Measurements from ENCODE around the gene IKBKG. TPM values are rescaled to one million over a fixed set of nuclear protein-coding genes. Genes with fewer than 3 reads are reported as not detected.
A peak's percentile ranks its signal among the peaks of the same experiment; 100 is the strongest.

Gene IKBKG
- total RNA-seq, 2 donors from 2014 or later: 9.9 to 11.9 TPM

DNA sequence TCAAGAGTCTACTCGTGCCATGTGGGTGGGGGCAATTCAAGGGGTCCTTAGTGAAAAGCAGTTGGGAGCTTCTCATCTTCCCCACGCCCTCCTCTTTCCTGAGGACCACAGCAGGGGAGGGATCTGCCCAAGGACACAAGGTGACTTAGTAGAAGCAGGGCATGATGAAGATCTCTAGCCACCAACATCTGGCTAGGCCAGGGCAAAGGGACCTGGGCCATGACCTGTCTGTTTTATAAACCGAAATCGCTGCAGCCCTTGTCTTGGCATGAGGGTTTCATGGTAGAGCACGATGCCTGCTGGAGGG is 5.9 kb upstream of the IKBKG start:
- Histone ChIP-seq H3K9me3 (no peaks in the 10 kb centered on the region), H3K4me3 (no peak overlapping the region), H3K27ac (peak overlapping the region in 2 of 4 donors; percentile 55 to 67), H3K4me1 (peaks cover 16% of the 10 kb centered on the region), H3K27me3 (no peaks in the 10 kb centered on the region), H3K36me3 (replicated peaks in 1 of 2; ENCODE audit: insufficient read depth in 1 of 2, low read depth in 2 of 2) (no peaks in the 10 kb centered on the region)
- no peak for DNase-seq
- no peak for TF ChIP-seq POLR2A (IDR thresholded peaks at IDR 0.05)
- TF ChIP-seq, protein P1, sequence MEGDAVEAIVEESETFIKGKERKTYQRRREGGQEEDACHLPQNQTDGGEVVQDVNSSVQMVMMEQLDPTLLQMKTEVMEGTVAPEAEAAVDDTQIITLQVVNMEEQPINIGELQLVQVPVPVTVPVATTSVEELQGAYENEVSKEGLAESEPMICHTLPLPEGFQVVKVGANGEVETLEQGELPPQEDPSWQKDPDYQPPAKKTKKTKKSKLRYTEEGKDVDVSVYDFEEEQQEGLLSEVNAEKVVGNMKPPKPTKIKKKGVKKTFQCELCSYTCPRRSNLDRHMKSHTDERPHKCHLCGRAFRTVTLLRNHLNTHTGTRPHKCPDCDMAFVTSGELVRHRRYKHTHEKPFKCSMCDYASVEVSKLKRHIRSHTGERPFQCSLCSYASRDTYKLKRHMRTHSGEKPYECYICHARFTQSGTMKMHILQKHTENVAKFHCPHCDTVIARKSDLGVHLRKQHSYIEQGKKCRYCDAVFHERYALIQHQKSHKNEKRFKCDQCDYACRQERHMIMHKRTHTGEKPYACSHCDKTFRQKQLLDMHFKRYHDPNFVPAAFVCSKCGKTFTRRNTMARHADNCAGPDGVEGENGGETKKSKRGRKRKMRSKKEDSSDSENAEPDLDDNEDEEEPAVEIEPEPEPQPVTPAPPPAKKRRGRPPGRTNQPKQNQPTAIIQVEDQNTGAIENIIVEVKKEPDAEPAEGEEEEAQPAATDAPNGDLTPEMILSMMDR (IDR thresholded peaks at IDR 0.05): no peak
- no peak for ATAC-seq
- WGBS, 2 donors: 79 to 83% methylated on average over 2 to 4 of the region's 5 CpGs
- intact Hi-C loops (cut with DNase I): no loop called here

DNA sequence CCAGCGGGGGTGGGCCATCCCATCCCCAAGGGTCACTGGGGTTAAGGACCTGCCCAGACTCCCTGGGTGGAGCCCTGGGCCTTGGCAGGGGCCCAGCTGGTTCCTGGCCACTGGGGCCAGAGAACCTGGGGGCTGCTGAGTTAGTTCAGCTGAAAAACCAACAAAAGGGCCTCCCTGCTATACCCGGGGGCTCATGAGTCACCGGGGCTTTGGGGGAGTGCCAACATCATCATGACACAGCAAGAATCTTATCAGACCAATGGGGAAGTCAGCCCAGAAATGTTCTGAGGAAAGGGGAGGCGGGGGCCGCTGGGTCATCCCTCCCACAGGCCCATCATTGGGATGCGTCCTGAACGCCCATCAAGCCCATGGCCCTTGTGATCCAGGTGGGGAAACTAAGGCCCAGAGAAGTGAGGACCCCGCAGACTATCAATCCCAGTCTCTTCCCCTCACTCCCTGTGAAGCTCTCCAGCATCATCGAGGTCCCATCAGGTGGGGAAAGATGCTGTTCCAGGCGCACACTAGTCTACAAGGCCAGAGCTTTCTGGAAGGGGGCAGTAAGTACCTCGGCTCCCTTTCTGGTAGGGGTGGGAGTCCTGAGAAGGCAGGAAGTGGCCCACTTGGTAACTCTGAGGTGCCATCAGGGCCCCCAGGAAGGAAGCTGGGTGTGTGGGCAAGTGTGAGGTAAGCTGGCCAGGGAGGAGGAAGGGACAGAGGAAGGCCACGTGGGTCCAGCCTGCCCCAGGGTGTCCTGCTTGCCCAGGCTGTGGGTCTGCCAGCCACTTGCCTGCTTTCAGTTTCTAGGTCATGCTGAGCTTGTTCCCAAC is 5.3 kb upstream of the IKBKG start:
- H3K36me3 ChIP-seq (replicated peaks in 1 of 2; ENCODE audit: insufficient read depth in 1 of 2, low read depth in 2 of 2): no peaks in the 10 kb centered on the region
- no peak for TF ChIP-seq POLR2A (IDR thresholded peaks at IDR 0.05)
- TF ChIP-seq, protein P1 (IDR thresholded peaks at IDR 0.05): no peak
- no peaks in the 10 kb centered on the region for H3K9me3 ChIP-seq
- 73 to 83% methylated on average over 4 to 5 of the region's 12 CpGs for WGBS, 2 donors
- peaks cover 16% of the 10 kb centered on the region for H3K4me1 ChIP-seq
- DNase-seq (peak; percentile 58 to 76 (median 65)), ATAC-seq (peak; percentile 34)
- no peak overlapping the region for H3K4me3 ChIP-seq
- intact Hi-C loops (cut with DNase I): no loop called here
- peak overlapping the region in 2 of 4 donors; percentile 55 to 67 for H3K27ac ChIP-seq
- H3K27me3 ChIP-seq: no peaks in the 10 kb centered on the region

DNA sequence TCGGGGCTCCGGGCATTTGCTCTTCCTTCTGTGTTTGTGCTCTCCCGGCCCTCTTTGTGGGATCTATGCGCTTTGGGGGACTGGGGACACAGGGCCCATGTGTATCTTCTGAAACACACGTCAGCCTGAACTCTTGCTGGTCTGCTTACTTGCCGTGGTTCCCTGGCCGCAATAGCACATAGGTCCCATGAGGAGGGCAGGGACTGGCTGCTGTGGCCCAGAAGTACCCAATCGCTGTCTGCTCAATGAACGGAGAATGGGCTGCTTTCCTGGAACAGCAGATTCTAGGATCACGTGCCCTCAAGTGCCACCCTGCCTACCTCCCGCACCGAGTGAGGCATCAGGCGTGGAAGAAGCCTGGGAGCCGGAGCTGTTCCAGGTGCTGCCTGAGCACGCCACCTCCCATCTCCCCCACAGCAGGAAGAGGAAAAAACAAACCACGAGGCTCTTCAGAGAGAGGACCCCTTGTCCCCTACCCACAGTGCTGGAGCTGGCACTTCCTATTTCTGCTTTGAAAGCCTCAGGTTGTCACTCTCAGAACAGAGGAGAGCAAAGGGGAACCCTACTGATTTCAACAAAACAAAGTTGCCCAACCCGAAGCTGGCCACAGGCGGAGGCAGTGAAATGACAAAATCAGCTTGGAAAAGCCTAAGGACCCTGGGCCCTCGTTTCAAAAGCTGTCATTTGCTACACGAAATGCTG is 4.5 kb upstream of the IKBKG start:
- TF ChIP-seq, protein P1 (IDR thresholded peaks at IDR 0.05): no peak
- TF ChIP-seq POLR2A (IDR thresholded peaks at IDR 0.05): no peak
- H3K36me3 ChIP-seq (replicated peaks in 1 of 2; ENCODE audit: insufficient read depth in 1 of 2, low read depth in 2 of 2): no peaks in the 10 kb centered on the region
- peak overlapping the region in 2 of 4 donors; percentile 55 to 67 for H3K27ac ChIP-seq
- no peaks in the 10 kb centered on the region for H3K27me3 ChIP-seq
- no peak for ATAC-seq
- H3K4me3 ChIP-seq: no peak overlapping the region
- WGBS, 2 donors: 75 to 92% methylated on average over 4 to 13 of the region's 20 CpGs
- intact Hi-C loops (cut with DNase I): no loop called here
- peak in 1 of 4 donors; percentile 41 for DNase-seq
- H3K9me3 ChIP-seq: no peaks in the 10 kb centered on the region
- peaks cover 16% of the 10 kb centered on the region for H3K4me1 ChIP-seq

DNA sequence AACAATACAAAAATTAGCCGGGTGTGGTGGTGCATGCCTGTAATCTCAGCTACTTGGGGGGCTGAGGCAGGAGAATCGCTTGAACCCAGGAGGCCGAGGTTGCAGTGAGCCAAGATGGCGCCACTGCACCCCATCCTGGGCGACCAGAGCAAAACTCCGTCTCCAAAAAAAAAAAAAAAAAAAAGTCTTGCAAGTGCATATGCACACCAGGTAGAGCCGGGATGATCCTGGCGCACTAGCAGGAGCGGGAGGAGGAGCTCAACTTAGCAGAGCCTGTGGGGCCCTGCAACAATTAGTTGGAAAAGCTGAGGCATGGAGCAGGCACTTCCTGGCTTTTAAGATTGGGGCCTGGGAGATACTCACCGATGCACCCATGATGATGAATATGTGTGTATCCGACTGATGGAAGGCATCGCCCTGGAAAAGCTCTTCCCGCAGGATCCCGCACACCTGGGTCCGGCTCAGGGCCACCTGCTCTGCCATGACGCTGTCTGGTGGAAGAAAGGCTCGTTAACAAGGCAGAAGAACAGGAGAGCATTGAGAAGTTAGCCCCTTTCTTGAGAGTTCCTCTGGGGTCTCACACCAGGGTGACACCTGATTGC is 1.6 kb upstream of the IKBKG start:
- ATAC-seq (no peak), DNase-seq (no peak)
- no peak for TF ChIP-seq POLR2A (IDR thresholded peaks at IDR 0.05)
- TF ChIP-seq, protein P1 (IDR thresholded peaks at IDR 0.05): no peak
- H3K4me1 ChIP-seq: peaks cover 23% of the 10 kb centered on the region
- no peak overlapping the region for H3K27ac ChIP-seq
- no peaks in the 10 kb centered on the region for H3K9me3 ChIP-seq
- 78 to 88% methylated on average over 6 to 17 of the region's 17 CpGs for WGBS, 2 donors
- no peaks in the 10 kb centered on the region for H3K36me3 ChIP-seq (replicated peaks in 1 of 2; ENCODE audit: insufficient read depth in 1 of 2, low read depth in 2 of 2)
- intact Hi-C loops (cut with DNase I): no loop called here
- H3K4me3 ChIP-seq: no peak overlapping the region
- H3K27me3 ChIP-seq: no peaks in the 10 kb centered on the region

Data from body of pancreas (tissue), 4 donors.